ENCODE measurements around the gene HCRTR1. TPM values are rescaled to one million over a fixed set of nuclear protein-coding genes. Genes with fewer than 3 reads are reported as not detected.
"Not testable (repeated sequence)": the region's sequence is repeated elsewhere in the genome, so short reads cannot be mapped to it uniquely, and the experiment has no call there.

The HCRTR1 gene
- polyA plus RNA-seq, 12 donors, result 0.15 to 1.2 (median 0.23) TPM; not detected in 7

GRCh38 chr1:31581821-31582810 is 35.4 kb upstream of the HCRTR1 start:
- DNase-seq, result no peak

DNA sequence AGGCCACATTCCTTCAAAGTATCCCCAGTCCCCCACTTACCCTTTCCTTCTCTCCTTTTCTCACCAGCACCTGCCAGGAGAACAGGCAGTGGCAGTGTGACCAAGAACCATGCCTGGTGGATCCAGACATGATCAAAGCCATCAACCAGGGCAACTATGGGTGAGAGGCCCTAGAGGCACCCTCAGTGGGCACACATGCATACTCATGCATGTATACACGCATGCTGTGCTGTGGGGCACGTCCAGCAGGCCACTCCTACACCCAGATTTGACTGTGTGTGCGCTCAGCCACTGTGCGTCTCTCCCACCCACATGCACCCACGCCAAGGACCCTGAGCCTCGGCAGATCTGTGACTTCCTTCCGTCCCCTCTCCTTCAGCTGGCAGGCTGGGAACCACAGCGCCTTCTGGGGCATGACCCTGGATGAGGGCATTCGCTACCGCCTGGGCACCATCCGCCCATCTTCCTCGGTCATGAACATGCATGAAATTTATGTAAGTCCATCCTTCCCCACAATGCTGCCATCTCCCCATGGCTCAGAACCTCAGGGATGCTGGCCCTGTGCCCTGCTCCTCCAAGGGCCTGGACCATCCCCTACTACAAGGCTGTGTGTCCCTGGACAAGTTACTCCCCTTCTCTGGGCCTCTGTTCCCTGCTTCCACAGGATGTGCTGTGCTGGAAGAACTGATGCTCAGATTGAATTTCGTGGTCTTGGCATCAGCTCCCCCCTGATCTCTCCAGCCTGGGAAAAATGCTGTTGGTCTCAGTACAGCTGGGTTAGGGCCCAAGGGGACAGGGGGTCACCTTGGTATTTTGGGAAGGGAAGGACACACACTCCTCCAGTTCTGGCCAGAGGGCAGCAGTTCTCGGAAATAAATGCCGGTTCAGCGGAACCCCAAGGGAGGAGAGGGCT is 34.2 kb upstream of the HCRTR1 start:
- no peak for DNase-seq

GRCh38 chr1:31583995-31584868 is 33.3 kb upstream of the HCRTR1 start:
- DNase-seq, result no peak

DNA sequence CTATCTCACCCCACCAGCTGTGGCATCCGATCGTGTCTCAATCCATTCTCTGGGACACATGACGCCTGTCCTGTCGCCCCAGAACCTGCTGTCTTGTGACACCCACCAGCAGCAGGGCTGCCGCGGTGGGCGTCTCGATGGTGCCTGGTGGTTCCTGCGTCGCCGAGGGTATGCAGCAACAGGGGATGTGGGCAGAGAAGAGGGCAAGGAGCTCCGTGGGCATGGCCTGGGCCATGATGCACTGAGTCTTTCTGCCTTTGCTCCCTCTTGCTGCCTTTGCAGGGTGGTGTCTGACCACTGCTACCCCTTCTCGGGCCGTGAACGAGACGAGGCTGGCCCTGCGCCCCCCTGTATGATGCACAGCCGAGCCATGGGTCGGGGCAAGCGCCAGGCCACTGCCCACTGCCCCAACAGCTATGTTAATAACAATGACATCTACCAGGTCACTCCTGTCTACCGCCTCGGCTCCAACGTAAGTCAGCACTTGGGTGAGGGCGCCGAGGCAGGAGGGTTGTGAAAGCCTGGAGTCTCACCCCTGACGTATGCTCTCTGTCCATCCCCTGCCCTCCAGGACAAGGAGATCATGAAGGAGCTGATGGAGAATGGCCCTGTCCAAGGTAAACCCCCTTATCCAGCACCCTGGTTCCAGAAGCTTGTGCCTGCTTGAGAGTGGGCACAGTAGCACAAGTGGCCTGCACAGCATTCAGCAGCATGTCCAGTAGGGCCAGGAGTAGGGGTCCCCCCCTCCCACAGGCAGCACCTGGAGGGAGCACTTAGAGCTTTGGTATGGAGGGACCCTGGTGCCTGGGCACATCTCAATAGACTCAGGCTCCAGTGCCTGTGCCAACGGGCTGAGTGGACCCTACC is 32.4 kb upstream of the HCRTR1 start:
- no peak for DNase-seq

DNA sequence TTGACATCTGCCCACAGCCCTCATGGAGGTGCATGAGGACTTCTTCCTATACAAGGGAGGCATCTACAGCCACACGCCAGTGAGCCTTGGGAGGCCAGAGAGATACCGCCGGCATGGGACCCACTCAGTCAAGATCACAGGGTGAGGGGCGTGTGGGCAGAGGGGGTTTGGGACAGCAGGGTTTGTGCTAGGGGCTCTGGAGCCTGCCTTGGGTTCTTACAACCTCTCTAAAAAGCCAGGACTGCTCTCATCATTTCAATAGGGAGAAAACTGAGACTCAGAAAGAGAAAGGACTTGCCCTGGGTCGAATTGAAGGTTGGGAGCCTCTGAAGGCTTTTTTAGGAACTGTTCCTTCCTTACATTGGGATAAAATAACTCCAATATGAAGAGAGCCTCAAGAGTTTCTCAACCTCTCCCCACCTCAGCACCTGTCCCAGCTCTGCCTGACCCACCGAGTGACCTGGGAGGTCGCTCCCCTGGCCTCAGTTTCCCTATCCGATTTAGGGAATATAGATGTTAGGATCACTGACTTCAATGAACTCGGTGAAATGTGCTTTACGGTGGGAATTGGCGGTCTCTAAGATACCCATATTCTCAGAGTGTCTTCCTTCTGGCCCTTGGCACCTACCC is 31.6 kb upstream of the HCRTR1 start:
- no peak for DNase-seq

DNA sequence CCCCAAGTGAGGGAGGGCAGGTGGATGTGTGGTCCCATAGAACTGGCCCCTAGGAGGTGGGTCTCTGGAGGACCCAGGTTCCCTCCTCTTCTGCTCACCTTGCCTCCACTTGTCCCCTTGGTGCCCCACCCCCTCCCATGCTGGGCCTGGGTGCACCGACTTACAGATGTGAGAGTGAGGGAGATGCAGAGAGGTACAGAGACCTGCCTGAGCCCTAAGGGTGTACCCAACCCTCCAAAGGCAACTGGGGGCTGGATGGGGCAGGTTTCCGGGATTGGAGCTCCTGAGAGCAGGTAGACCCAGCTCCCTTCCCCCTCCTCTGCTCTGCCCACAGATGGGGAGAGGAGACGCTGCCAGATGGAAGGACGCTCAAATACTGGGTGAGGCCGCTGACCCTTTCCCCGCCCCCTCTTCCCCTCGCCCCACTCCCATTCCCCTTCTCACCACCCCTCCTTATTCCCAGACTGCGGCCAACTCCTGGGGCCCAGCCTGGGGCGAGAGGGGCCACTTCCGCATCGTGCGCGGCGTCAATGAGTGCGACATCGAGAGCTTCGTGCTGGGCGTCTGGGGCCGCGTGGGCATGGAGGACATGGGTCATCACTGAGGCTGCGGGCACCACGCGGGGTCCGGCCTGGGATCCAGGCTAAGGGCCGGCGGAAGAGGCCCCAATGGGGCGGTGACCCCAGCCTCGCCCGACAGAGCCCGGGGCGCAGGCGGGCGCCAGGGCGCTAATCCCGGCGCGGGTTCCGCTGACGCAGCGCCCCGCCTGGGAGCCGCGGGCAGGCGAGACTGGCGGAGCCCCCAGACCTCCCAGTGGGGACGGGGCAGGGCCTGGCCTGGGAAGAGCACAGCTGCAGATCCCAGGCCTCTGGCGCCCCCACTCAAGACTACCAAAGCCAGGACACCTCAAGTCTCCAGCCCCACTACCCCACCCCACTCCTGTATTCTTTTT is 30.8 kb upstream of the HCRTR1 start:
- DNase-seq, result no peak

DNA sequence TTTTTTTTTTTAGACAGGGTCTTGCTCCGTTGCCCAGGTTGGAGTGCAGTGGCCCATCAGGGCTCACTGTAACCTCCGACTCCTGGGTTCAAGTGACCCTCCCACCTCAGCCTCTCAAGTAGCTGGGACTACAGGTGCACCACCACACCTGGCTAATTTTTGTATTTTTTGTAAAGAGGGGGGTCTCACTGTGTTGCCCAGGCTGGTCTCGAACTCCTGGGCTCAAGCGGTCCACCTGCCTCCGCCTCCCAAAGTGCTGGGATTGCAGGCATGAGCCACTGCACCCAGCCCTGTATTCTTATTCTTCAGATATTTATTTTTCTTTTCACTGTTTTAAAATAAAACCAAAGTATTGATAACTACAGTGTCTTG is 30.2 kb upstream of the HCRTR1 start:
- DNase-seq, result not testable (repeated sequence)

- no peak for DNase-seq
Measured at GRCh38 chr1:31587720-31588423, 29.6 kb upstream of the HCRTR1 start.

- DNase-seq, result no peak
Measured at GRCh38 chr1:31588751-31589515, 28.6 kb upstream of the HCRTR1 start.

GRCh38 chr1:31591425-31592093 is 25.9 kb upstream of the HCRTR1 start:
- DNase-seq, result no peak

DNA sequence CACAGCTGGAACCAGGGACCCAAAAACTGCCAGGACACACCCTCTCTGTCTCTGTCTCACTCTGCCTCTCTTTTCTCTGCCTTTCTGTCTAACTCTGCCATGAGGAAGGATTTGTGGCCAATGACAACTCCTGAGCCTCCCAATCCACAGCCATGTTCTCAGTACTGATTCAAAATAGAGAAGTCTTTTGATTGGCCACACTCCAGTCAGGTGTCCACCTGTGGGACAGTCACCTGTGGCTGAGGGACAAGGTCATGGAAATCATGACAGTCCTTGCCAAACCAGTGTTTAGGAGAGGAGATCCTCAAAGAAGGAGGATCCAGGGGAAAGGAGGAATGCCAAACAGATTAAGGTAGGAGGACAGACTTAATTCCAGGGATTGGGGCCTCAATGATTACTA is 25.4 kb upstream of the HCRTR1 start:
- DNase-seq, result no peak

DNA sequence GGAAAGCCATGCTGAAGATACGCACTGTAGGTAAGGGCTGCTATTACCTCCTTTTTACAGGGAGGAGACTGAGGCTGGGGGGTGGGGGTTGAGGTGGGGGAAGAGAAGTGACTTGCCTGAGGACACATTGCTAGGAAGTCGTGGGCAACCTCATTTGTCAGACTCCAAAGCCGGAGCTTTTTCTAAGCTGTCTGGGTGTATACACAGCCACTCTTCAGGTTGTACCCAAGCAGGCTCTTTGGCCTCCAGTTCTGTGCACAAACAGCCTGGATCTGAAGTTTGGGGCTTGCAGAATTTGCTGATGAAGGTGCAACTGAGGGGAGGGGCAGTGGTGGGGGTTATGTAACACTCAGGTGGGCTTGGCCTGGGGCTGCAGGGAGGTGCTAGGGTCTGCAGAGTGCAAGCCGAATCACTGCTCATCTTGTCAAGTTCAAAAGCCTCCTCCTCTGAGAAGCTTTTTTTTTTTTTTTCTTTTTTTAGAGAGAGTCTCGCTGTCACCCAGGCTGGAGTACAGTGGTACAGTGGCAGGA is 24.3 kb upstream of the HCRTR1 start:
- no peak for DNase-seq

- no peak for DNase-seq
Measured at GRCh38 chr1:31593770-31594632, 23.5 kb upstream of the HCRTR1 start.

- no peak for DNase-seq
Measured at GRCh38 chr1:31595836-31596736, 21.4 kb upstream of the HCRTR1 start.
